NAMALWA (cell line): ENCODE data around the gene QPCT.
"Not testable (repeated sequence)": the region's sequence is repeated elsewhere in the genome, so short reads cannot be mapped to it uniquely, and the experiment has no call there.

Source experiments
- DNase-seq: peaks from one replicate; pipeline ENCODE4 v3.0.0-alpha.2; 2015; ENCODE audit warnings: low spot score

Gene QPCT

DNA sequence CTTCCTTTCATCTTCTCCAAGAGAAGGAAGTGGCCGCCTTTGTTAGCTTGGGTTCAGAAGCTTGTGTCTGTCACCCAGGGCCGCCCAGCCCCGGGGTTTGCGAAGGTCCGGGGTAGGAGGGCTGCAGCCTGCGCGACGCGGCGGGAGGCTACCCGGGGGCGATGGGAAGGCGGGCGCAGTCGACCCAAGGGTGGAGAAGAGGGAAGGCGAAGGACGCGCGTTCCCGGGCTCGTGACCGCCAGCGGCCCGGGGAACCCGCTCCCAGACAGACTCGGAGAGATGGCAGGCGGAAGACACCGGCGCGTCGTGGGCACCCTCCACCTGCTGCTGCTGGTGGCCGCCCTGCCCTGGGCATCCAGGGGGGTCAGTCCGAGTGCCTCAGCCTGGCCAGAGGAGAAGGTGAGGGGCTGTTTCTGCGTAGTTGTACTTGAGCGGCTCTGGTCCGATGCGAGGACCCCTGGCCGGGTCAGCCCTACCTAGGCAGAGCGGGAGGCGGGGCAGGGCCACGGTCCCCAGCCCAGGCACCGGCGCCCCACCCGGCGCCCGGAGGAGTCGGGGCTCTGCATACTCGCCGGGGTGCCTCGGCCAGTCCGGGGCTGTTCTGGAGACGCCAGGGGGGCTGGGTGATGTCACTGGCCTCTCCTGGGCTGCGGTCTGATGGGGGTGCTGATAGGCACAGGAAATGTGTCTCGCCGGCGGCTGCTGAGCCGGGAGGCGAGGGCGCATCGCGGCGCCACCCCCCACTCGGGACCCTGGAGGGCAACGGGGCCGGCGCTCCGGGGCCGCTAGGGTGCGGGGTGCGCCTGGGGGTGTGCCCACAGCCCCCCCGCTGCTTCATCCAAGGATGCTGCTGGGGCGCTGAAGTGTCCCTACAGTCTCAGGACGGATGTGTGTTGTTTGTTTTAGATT is at the start of gene QPCT:
Gene QPCT (plus strand): TSS at position 178 of the 909 bp plus-strand sequence. CDS start 102 bp downstream, at position 280.
- peak; percentile 35 for DNase-seq

DNA sequence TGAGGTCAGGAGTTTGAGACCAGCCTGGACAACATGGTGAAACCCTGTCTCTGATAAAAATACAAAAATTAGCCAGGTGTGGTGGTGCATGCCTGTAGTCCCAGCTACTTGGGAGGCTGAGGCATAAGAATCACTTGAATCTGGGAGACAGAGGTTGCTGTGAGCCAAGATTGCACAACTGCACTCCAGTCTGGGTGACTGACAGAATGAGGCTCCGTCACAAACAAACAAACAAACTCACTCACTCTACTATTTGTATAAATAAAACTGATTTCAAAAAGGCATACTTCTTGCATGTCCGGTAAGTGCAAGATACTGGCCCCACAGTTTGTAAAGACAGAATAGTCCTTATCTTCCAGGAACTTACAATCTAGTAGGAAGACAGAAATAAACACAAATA is 49.6 kb upstream of the QPCT start:
- DNase-seq, result not testable (repeated sequence)

DNA sequence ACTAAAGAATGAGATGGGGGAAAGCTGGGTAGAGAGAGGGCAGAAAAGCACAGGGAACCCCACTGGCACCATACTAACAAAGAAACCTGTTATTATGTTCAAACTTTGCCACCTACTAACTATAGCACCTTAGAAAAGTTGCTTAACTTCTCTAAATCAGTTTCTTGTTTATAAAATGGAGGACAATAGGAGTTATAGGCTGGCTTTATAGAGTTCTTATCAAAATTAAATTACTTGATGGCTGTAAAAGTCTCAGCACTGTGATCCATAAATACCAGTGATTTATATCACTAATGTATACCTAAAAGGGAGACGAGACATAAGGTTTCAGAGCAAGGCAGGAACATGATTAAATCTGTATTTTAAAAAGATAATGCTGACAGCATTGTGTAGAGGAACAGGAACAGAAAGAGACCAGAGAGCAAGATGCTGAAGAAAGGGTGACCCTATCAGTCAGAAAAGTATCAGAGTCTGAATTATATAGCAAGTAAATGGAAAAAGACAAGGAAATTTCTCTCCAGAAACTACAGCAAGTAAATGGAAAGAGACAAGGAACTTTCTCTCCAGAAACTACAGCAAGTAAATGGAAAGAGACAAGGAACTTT is 48.9 kb upstream of the QPCT start:
- DNase-seq, result no peak

DNA sequence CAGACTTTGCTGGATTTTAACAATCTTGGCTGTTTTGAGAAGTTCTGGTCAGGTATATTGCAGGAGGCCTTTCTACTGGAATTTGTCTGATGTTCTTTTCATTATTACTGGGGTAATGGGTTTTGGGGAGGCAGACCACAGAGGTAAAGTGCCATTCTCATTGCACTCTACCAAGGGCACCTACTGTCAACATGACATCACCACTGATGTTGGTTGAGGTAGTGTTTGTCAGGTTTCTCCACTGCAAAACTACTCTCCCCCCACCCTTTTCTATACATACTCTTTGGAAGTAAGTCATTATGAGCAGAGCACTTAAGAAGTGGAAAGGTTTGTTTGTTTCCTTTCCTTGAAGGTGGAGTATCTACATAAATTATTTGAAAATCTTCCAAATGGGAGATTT is 46.8 kb upstream of the QPCT start:
- no peak for DNase-seq

DNA sequence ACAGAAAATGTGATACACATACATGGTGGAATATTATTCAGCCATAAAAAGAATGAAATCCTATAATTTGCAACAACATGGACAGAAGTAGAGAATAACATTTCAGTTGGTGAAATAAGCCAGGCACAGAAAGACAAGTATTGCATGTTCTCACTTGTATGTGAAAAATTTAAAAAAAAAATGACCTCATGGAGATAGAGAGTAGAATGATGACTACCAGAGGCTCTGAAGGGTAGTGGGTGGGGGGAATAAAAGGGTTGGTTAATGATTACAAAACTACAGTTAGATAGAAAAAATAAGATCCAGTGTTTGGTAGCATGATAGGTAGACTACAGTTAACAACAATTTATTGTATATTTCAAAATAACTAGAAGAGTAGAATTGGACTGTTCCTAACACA is 44.3 kb upstream of the QPCT start:
- DNase-seq, result no peak

DNA sequence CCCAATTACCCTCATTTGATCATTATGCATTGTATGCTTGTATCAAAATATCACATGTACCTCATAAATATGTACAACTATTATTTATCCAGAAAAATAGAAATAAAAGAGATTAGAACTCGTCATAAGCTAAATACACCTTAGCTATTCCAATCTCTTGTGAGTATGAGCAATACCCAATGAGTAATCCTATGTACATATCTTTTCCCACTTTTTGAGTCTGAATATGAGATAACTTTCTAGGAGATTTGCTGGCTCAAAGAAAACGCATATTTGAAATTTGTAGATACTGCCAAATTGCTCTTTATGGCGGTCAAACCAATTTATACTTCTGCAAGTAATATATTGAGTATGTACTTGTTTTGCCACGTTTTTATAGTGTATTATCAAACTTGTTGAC is 43.9 kb upstream of the QPCT start:
- DNase-seq, result no peak

DNA sequence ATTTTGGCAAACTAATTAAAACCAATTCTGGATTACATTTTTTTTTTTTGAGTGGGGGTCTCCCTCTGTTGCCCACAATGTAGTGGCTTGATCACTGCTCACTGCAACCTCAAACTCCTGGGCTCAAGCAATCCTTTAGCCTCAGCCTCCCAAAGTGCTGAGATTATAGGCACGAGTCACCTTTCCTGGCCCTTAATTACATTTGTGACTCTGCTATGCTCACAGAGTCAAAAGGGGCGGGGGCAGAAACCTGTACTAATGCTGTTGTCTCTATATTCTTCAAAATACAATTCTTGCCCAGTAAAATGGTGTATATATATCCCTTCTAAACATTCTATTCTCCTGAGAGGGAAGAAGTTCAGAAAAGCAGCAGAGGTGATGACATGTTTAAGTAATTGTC is 43.0 kb upstream of the QPCT start:
- DNase-seq, result no peak

DNA sequence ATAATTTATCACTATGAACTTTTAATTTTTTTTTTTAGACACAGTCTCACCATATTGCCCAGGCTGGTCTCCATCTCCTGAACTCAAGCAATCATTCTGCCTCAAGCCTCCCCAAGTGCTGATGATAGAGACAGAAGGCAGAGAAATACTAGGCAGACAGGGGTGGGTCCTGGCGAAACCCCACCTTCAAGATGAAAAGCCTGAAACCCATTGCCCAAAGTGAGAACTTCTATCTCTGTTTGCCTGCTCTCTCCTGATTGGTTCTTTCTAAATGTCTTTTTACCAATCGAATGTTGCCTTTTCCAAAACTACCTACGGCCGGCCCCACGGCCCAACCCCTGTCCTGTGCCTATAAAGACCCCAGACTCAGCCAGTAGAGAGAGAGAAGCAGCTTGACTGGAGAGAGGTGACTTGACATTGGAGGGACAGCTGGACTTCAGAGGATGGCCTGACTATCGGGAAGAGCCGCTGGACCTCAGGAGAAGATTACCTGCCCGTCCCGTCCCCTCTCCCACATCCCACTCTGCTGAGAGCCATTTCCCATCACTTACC is 41.7 kb upstream of the QPCT start:
- no peak for DNase-seq

DNA sequence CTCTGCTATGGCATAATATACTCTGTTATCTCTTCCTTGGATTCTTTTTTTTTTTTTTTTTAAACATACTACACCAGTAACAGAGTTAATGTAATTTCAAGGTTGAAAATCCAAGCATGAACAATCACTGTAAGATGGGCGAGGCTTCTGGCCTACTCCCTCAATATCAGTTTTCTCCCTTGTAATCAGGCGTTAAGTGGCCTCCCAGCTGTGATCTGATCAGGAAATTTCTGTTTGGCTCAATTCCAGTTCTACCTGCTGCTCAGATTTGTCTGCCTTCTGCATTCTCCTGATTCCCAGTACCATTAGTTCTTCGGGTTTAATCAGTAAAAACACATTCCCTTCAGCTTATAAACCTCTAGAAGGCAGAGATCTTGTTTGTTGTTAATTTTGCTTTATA is 38.4 kb upstream of the QPCT start:
- no peak for DNase-seq

DNA sequence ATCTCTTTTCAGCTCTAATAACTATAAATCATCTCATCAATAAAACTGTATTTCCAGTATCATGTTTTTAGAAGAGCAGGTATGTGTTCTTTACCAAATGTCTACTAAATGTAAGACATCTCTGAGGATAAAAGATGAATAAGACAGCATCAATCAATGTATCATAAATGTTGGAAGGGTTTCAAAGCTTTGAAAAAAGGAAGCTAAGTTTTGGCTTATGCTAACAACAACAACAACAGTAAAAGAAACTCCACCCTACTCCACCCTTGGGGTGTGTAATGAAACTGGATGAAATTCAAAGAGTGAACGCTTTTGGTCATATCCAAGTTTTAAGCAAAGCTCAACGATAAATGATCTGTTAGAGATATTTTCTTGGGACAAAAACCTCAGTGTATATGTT is 36.9 kb upstream of the QPCT start:
- DNase-seq, result no peak

DNA sequence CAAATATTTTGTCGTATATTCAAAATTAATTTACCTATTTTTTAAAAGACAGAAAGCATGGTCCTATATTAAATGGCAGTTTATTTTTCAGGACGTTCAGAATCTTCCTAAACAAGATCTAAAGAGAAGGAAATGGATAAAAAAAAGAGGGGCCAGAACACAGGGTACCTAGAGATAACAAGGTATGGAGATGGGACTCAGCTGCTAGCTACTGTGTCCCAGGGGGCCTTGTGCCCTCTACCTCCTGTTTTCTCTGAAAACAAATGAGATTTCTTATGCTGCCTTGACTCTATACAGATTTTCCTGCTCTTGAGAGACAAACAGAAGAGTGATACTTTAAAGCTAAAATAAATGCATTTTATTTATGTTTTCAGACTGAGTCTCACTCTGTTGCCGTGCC is 29.1 kb upstream of the QPCT start:
- DNase-seq, result no peak

DNA sequence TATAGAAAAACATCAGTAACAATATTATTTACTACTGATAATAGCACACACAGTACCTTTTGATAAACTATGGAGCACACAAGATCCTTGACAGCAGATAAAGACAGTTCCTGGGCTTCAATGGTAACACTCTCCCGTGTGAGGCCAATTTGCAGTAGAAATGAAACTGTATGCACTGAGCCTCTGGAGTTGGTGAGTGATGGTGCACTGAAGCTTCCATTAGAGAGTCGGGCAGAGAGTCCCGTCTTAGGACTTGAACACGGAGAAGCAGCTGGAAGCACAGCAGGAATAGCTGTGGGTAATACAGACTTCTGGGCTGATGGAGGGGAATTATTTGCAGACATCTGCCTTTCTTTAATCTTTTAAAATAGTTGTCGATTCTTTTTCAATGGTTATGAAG is 28.2 kb upstream of the QPCT start:
- no peak for DNase-seq

DNA sequence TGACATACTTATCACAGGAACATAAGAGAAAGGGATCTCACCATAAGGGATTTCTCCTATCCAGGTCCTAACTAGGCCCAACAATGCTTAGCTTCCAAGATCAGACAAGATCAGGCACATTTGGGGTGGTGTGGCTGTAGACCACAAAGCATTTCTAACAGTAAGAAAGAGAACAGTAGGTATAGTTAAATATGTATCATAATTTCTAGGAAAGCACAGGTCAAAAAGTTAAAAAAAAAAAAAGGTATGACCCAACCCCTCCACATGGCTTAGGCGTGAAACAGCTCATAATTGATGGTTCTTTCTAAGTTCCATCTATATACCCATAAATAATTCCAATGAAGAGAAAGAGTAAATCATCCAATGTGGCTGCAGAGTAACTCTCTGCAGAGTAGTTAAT is 26.7 kb upstream of the QPCT start:
- no peak for DNase-seq

DNA sequence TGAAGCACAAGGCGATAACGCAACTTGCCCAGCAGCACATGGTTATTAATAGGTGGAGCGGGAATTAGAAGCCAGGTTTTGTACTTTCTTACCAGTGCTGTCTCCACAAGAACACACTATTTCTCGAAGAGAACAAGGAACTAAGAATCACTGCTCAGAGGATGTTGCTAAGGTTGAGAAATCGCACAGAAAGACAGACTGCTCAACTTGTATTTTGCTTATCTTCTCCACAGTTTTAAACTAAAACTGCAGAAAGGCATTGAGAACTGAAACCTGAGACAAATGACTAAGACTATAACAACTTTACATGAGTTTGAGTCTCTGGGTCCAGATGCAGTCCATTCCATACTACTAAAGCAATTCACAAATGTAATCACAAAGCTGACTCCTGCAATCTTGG is 26.0 kb upstream of the QPCT start:
- DNase-seq, result peak; percentile 30

DNA sequence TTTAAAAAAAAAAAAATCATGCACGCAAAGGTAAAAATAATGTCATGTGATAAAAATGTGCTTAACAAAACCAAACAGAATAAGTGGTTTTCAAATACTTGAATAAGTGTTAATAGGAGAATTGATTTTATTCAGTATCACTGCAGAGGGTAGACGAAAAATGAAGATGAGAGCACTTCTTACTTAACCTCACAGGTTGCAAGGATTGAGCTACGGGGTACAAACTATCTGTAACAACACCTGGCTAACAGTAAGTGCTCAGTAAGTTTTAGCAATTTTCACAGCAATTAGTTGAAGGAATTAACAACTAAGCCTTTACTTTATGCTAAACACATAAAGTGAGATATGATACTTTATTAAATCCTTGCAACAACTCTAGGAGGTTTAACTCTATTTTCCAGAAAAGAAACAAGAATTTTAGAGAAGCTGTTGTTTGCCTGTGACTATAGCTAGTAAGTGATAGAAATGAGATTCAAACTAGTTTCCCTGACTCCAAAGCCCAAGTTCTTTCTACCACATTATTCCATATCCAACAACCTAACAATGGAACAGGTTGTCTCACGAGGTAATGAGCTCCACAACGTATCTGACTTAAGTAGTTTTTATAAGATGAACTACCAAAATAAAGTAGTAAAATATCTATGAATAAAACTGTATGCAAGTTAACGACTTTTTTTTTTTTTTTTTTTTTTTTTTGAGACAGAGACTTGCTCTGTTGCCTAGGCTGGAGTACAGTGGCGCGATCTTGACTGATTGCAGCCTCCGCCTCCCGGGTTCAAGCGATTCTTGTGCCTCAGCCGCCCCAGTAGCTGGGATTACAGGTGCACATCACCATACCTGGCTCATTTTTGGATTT is 24.4 kb upstream of the QPCT start:
- DNase-seq, result no peak

DNA sequence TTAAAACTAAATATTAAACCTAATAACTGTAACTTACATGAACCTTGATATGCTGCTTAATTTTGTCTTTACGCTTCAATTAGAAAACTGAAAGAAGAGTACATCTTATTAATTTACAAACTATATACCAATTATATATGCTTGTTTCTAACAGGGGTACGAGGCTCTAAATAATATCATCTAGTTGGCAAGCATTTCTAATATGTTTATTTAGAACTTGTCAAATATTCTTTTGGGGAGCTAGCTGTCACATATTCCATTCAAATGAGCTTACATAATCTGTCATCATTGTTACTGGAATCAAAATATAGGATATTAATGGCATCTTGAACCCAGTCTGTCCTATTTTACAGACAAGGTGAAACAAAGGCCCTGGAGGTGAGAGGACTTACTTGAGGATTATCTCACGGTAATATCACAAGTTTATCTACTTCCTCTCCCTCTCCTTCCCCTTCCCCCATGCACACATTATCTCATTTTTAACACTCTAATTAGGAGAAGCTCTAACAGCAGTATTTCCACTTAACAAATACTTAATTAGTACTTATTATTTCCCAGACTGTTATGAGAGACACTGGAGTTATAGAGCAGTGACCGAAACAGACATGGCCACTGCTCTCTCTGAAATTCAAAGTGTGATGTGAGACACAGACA is 23.3 kb upstream of the QPCT start:
- no peak for DNase-seq

DNA sequence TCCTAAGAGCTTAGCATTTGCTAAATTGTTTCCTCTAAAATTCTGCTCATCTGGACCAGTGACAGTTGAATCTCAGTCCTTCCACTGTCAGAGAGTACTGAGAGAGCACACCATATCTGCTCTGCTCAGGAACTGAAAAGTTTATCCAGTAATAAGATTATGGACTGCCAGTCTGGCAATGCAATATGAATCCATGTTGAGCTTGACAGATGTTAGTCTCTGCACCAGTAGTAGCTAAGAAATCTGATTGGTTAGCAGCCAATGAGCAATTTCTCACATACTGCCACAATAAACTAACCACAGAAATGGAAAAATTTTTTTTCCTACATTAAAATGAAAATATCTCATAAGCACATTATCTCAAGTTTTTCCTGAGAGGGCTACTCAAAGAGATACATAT is 22.1 kb upstream of the QPCT start:
- peak; percentile 36 for DNase-seq

DNA sequence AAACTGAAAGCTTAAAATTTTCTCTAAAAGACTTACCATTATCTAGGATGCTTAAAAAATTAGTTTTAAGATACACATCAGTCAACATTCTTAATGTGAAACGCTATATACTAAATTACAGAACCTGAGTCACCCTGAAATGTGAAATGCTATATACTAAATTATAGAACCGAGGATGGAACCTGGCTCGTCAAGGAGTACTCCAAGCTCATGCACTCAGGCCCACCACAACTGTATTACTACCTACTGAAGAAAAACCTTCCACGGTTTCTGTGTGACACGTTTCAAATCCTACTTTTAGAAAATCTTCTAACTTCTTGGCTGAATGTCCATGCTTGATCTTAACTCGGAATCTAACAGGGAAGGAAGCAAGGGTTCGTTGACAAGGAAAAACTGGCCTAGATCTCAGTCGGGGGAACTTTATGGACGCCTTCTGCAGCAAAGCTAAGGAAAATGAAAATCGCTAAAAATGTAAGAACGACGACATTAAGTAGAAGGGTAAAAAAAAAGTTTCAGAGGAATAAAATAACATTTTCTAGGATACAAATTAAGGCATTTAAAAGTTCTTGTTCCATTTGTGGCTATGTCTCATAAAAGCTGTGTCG is 21.2 kb upstream of the QPCT start:
- peak; percentile 40 for DNase-seq

DNA sequence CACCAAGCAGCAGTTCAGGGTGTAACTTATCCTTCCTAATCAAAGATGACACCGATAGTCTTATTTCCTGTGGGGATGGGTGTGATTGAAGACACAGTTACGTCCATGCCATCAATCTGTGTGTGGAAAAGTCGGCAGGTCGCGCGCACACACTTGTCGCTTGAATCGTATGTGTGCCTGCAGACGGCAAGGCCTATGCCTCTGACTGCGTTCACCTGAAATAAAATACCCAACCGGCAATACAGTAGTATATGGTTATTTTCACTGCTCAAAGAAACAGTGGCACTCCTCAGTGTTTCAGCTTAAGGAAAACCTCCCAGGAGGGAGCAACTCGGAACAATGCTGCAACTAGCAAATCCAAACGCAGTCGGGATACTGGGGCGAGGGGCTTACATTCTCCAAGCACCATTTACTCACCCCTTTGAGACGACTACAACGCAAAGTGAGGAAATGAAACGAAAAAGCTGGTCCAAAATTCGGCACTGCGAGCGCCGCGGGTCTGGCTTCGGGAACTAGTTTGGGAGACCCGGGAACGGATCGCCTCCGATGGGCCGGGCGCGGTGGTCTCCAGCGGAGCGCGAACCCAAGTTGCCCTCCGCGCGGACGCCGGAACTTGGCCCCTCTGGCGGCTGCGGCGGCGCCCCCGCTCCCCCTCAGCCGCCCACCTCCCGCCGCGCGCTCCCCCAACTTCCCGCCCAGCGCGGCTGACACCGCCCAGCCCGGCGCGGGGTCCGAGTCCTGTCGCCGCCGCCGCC is 20.5 kb upstream of the QPCT start:
- DNase-seq, result peak; percentile 74

DNA sequence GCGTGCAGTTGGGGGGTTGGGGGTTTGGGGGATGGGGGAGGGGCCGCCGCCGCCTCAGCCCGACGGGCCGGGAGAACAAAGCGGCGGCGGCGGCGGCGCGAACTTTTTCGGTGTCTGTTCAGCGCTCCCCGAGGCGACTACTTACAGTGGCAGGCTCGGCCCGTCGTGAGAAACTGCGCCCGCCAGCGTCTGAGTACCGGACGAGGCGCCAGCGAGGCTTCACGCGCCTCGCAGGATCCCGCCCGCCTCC is 20.0 kb upstream of the QPCT start:
- peak; percentile 83 for DNase-seq
